Medulla oblongata (tissue), 1 donor: ENCODE results near the gene YAP1.

Experiments used
- DNase-seq: peaks from one replicate; pipeline ENCODE4 v3.0.0-alpha.2; 2015; ENCODE audit errors: extremely low spot score

The YAP1 gene

DNA sequence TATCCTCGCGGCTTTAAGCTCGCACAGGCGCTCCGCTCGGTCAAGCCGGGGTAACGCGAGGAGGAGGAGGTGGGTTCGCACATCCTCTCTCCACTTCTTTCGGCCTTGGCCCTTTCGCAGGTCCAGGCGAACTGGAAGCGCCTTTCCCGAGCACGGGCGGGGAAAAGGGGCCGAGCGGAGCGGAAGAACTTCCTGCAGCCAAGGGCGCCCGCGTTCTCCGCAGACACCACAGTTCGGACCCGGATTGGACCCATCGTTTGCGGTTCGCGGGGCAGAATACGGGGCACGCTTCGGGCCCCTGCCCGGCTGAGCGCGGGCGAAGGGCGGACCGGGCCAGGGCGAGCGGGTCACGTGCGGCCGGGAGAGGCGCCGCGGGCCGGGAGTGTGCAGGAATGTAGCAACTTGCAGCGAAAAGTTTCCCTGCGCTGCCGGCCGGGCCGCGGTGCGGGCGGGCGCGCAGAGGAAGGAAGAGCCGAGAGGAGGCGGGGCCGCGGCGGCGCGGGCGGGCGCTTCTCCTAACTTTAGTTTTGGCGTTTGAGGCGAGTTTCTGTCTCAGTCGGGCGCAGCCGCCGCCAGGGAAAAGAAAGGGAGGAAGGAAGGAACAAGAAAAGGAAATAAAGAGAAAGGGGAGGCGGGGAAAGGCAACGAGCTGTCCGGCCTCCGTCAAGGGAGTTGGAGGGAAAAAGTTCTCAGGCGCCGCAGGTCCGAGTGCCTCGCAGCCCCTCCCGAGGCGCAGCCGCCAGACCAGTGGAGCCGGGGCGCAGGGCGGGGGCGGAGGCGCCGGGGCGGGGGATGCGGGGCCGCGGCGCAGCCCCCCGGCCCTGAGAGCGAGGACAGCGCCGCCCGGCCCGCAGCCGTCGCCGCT is at the start of gene YAP1:
YAP1 (plus strand) TSS at position 552 of the 865 bp plus-strand sequence. CDS start 402 bp downstream, outside the sequence.
- DNase-seq: peak; percentile 71

DNA sequence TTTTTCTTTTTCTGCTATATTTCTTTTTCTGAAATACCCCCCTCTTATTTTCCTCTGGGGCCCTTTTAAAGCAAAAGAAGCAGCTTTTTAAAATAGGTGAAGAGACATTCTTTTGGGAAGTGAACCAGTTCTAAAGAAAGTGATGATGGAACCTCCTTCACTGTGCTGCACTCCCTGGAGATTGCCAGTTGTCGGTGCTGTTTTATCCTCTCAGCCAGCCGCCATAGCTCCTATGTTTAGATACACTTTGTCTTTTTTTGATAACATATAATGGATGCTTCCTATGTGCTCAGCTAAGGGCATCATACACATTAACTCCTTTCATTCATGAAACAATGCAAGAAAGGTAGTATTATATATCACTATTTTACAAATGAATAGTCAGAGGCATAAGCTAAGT is 49.0 kb upstream of the YAP1 start:
- no peak for DNase-seq

DNA sequence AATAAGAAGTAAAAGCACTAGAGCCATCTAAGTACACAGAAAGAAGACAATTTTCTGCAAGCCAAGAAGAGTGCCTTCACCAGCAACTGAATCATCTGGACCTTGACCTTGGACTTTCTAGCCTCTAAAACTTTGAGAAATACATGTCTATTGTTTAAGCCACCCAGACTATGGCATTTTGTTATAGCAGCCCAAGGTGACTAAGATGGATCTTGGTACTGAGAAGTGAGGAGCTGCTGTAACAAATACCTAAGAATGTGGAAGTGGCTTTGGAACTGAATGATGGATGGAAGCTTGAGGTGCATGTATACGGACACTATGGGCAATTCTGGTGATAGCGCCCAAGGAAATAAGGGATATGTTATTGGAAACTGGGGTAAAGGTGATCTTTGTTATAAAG is 48.1 kb upstream of the YAP1 start:
- DNase-seq: no peak

DNA sequence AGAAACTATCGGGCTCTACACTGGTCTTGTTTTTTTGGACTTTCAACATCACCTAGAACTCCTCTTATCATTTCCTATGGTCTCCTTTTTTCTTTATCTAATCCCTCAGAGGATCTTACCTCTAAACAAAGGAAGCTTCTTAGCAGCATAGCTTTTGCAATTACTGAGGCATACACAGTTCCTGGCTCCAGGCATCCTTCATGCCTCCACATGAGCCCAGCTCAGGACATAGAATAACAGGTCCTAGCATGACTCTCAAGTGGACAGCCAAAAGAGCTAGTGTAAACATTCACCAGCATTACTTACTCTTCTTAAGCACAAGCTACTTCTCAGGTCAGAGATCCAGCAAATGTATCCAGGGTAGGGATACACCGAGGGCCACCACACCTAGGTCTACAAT is 45.9 kb upstream of the YAP1 start:
- no peak for DNase-seq

DNA sequence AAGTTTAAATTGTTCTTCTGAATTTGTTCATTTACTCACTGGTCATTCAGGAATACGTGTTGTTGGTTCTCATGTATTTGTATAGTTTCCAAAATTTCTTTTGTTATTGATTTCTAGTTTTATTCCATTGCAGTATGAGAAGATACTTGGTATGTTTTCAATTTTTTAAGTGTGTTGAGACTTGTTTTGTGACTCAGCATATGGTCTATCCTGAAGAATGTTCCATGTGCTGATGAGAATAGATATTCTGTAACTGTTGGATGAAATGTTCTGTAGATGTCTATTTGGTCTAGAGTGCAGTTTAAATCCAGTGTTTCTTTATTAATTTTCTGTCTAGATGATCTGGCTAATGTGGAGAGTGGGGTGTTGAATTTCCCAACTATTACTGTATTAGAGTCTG is 39.5 kb upstream of the YAP1 start:
- no peak for DNase-seq

DNA sequence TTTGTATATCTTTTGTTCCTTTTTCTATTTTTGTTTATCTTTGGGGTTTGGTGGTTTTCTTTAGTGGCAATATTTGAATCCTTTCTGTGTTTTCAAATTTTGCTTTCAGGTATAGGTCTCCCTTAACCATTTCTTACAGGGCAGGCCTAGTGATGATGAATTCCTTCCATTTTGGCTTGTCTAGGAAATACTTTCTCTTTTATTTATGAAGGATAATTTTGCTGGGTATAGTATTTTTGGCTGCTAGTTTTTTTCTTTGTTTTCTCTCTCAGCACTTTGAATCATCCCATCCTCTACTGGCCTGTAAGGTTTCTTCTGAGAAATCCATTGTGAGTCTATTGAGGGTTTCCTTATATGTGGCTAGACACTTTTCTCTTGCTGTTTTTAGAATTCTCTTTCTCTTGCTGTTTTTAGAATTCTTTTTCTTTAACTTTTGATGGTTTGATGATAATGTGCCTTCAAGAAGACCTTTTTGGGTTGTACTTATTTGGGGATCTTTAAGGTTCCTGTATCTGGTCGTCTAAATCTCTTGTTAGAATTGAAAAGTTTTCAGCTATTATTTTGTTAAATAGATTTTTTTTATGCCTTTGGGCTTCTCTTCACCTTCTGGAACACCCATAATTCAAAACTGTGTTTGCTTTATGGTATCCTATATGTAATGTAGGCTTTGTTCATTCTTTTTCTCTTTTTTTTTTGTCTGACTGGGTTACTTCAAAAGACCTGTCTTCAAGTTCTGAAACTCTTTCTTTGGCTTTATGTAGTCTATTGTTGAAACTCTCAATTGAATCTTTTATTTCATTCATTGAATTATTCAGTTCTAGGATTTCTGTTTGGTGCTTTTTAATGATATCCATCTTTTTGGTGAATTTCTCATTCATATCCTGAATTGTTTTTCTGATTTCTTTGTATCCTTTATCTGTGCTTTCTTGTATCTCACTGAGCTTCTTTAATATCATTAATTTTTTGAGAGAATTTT is 38.5 kb upstream of the YAP1 start:
- no peak for DNase-seq

GRCh38 chr11:102073253-102073652 is 37.0 kb upstream of the YAP1 start:
- no peak for DNase-seq

DNA sequence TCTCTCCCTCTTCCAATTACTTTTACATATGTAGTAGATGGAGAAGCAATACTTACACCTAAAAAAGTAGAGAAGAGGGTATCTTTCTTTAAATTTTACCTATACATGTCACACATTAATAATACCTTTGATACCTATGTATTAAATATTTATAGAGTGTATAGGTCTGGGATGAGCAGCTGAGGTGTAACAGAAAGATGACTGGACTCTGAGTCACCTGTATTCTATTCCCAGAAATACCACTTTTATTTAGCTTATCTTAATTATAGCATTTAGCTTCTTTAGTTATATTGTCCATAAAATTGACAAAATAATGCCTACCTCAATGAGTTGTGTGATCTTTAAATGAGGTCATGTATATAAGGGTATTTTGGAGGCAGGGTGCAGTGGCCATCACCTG is 30.6 kb upstream of the YAP1 start:
- no peak for DNase-seq

- DNase-seq: no peak
Observed at GRCh38 chr11:102081313-102081712, 28.9 kb upstream of the YAP1 start.

- DNase-seq: no peak
Observed at GRCh38 chr11:102085864-102086551, 24.2 kb upstream of the YAP1 start.

DNA sequence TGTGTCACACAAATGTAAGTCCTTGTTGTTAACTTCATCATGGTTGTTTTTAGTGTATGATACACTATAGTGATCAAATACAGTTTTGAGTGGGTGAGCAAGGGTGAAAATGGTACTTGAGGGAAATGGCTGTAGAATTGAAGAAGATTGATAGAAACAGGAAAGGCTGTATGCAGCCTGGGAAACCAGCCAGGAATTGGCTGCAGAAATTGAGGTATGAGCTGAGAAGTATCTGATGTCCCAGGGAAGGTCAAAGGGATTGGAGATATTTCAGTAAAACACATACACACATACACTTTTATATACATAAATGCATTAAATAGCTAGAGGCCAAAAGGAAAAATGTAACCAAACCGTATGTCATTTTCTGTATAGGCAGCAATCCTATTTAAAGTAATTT is 13.1 kb upstream of the YAP1 start:
- no peak for DNase-seq

- DNase-seq: no peak
Observed at GRCh38 chr11:102099755-102100154, 10.5 kb upstream of the YAP1 start.

DNA sequence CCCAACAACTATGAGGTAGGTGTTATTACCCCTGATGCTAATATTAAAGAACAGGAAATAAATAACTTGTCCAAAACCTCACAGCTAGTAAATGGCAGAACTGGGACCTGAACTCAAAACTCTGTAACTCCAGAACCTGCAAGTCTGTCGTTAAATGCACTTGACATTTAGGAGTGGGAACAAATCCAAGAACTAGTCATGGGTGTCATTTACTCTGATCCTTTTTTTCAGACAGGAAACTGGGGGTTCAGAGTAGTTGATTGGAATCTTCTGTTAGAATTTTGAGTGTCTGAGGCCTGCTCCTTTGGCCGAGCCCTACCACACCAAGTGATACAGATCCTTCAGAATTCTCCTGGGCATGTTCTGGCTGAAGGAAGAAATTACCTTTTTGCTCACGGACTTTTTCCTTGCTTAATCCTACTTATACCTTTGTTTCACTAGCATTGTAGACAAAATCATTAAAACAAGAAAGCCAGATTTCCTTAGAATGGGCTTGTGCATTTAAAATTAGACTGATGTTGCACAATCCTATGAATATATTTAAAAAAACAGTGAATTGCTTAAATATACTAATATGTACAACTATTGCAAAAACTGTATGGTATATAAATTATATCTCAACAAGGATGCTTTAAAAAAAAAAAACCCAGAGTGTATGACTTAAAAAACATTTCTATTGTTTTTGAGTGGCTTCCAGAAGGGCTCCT is 1.4 kb upstream of the YAP1 start:
- DNase-seq: no peak

DNA sequence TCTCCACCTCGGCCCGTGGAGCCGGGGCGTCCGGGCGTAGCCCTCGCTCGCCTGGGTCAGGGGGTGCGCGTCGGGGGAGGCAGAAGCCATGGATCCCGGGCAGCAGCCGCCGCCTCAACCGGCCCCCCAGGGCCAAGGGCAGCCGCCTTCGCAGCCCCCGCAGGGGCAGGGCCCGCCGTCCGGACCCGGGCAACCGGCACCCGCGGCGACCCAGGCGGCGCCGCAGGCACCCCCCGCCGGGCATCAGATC is 439 bp downstream of the YAP1 start:
- DNase-seq: no peak

- peak; percentile 23 for DNase-seq
Observed at GRCh38 chr11:102111011-102111786, 952 bp downstream of the YAP1 start.

DNA sequence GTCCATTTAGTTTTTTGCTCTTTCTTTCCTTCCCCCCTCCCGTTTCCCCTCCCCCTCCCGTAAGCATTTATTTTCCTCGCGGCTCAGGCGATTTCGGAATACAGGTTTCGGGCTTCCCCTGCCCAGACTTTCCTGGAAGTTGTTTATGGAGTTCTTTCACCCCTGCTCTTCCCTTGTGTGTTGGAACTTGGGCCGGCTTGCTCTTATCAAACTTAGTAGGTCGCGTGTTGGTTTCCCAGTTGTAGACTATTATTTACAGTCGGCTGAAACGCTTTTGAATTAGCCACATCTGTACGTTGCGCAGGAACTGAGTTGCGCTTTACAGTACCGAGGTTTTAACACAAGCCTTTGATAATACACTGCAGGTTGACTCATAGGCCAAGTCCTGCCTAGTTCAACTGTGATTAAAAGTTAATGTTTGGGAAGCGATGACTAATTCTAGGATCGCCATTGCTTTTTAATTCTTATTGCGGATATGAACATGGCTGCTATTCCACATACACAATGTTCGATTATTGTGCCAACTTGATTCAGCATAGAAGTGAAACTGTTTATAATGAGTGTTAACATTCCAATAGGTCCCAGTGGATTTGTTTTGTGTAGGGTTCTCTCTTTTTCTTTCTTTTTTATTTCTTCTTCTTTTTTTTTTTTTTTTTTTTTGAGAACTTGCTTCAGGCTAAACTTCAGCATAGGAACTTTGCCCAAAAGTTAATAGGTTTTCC is 1.7 kb downstream of the YAP1 start:
- peak; percentile 36 for DNase-seq

DNA sequence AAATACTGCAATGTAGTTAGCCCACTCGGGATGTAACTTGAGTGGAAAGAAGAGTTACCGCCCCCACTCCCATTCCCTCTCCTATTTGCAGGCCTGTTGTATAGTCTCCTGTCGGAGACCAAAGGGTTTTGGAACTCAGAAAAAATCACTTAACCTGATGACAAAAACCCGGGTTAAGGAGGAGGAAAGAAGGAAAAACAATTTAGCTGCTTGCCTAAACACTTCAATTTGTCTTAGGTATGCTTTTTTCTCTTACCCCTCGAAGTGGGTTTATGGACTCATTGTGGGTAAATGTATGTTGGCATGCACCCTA is 2.2 kb downstream of the YAP1 start:
- DNase-seq: no peak

DNA sequence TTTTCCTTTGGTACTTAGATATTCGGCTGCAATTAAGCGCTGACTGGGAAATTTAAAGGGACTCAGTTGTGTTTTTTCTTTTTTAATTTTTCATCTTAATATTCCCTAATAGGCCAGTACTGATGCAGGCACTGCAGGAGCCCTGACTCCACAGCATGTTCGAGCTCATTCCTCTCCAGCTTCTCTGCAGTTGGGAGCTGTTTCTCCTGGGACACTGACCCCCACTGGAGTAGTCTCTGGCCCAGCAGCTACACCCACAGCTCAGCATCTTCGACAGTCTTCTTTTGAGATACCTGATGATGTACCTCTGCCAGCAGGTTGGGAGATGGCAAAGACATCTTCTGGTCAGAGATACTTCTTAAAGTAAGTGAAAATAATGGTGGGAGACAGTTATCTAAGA is 3.8 kb downstream of the YAP1 start:
- DNase-seq: no peak

GRCh38 chr11:102115557-102115956 is 5.3 kb downstream of the YAP1 start:
- peak; percentile 34 for DNase-seq

DNA sequence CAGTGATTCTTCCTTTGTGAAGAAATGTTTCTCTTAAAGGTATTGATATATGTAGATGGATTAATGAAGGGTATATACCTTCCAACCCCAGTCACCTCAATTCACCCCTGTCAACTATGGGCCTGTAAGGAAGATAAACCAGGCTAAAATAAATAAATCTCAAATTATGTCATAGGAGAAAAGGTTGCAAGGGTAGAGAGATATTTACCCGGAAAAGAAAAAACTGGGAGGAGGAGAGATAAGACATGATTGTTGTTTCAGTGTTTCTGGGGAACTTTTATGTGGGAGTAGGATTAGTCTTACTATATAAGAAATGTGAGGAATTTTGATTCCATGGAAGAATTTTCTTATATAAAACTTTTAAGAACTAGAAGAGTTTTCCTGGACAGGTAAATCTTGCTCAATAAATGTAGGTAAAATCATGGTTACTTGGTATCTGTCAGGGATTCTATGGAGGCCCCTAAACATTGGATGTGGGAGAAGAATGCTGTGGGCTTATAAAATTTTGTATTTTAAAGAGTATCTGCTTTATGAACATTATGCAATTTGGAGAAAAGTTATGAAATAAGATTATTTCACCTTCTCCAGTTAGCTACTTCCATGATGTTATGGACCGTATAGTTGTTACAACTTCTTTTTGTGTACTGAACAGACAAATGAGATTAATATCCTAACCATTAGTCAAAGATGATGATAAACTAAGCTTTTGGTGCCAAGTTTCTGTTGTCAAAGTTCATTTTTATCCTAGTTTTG is 6.4 kb downstream of the YAP1 start:
- DNase-seq: no peak
